Spleen (tissue), 7 donors: ENCODE data around the gene TMEM164.

ENCODE experiments used
- CTCF ChIP-seq, 11 experiments: fragments of 200-600 bp in 7 of 11; fragments of 450-650 bp in 4 of 11; sonication (generic) in 4 of 11; IDR thresholded peaks in 8 of 11; conservative IDR thresholded peaks in 3 of 11; 1 replicate in 7 of 11; 2 replicates in 4 of 11; pipeline versions ENCODE4 v1.4.0 to v1.8.0; 2016 to 2021; ENCODE audit warnings: antibody characterized with exemption in 11 of 11, inconsistent platforms in 4 of 11, mild to moderate bottlenecking in 1 of 11
- POLR2A ChIP-seq, 3 donors: fragments of 450-650 bp; IDR thresholded peaks; one replicate each; pipeline ENCODE4 v1.5.1; 2017; ENCODE audit warnings: antibody characterized with exemption in 3 of 3, mild to moderate bottlenecking in 1 of 3
- donor health status: DM: no; HTN: no; CAD: no; lungs with moderate emphysema.
- donor health status: DM: no; HTN: no; CAD: no.
- donor health status: DM: no; HTN: no; CAD: no.

- no peak for TF ChIP-seq CTCF (IDR thresholded peaks at IDR 0.05 in 8 of 11, conservative IDR thresholded peaks at IDR 0.05 in 3 of 11)
- TF ChIP-seq POLR2A (IDR thresholded peaks at IDR 0.05), result no peak
These were observed 160.0 kb downstream of the TMEM164 start for GRCh38 chrX:110162867-110163266.
